K562 (cell line): Measurements from ENCODE around the gene BRPF1. TPM values are rescaled to one million over a fixed set of nuclear protein-coding genes. Genes with fewer than 3 reads are reported as not detected.
A peak's percentile ranks its signal among the peaks of the same experiment; 100 is the strongest.

ENCODE experiments used
- CEBPZ ChIP-seq: fragments of 150-350 bp; IDR thresholded peaks from 2 replicates; pipeline ENCODE4 v1.6.1; 2014; ENCODE audit warnings: low read depth, mild to moderate bottlenecking, low read length, borderline replicate concordance
- CREB1 ChIP-seq, 2 experiments: sonication (generic) in 1 of 2; formaldehyde crosslinking in 1 of 2; IDR thresholded peaks; 2 replicates each; pipeline versions ENCODE4 v1.6.1 to v1.8.0; 2012 to 2022; ENCODE audit warnings: inconsistent platforms in 1 of 2, mild to moderate bottlenecking in 1 of 2, missing genetic modification reagents in 1 of 2, moderate library complexity in 1 of 2
- DLX4 ChIP-seq: fragments of 250-450 bp; sonication (Bioruptor Pico); IDR thresholded peaks from 2 replicates; pipeline ENCODE4 v1.6.1; 2021; ENCODE audit warnings: mild to moderate bottlenecking
- ELF4 ChIP-seq: fragments of 450-650 bp; formaldehyde crosslinking; IDR thresholded peaks from 2 replicates; pipeline ENCODE4 v1.4.0; 2022; ENCODE audit warnings: missing genetic modification characterization
- HMGN3 ChIP-seq: IDR thresholded peaks from 2 replicates; pipeline ENCODE4 v1.6.1; 2011; ENCODE audit warnings: borderline replicate concordance, low read depth, mild to moderate bottlenecking, mixed read lengths, low read length; ENCODE audit not compliant: insufficient read length; ENCODE audit errors: extremely low read depth
- NFIX ChIP-seq: fragments of 250-450 bp; sonication (Bioruptor Pico); IDR thresholded peaks from 2 replicates; pipeline ENCODE4 v1.4.0; 2020; ENCODE audit warnings: low read depth, mild to moderate bottlenecking, moderate library complexity
- PHF21A ChIP-seq: fragments of 450-650 bp; IDR thresholded peaks from 2 replicates; pipeline ENCODE4 v1.6.1; 2017; ENCODE audit warnings: low read depth, borderline replicate concordance
- SRSF1 ChIP-seq: fragments of 200-400 bp; formaldehyde crosslinking; IDR thresholded peaks from 2 replicates; pipeline ENCODE4 v1.6.1; 2017; ENCODE audit warnings: mild to moderate bottlenecking, low read depth, low read length, moderate library complexity
- TEAD4 ChIP-seq, 2 experiments: sonication (generic) in 1 of 2; formaldehyde crosslinking in 1 of 2; IDR thresholded peaks; 2 replicates each; pipeline versions ENCODE4 v1.6.1 to v1.8.0; 2012 to 2022; ENCODE audit warnings: borderline replicate concordance in 1 of 2, inconsistent platforms in 1 of 2, low read length in 1 of 2, mild to moderate bottlenecking in 1 of 2, missing genetic modification reagents in 1 of 2
- ZBTB7A ChIP-seq: IDR thresholded peaks from 2 replicates; pipeline ENCODE4 v1.6.1; 2011; ENCODE audit warnings: low read depth, mild to moderate bottlenecking, low read length, moderate library complexity, borderline replicate concordance; ENCODE audit not compliant: control insufficient read depth
- ZKSCAN3 ChIP-seq: fragments of 250-450 bp; sonication (Bioruptor Pico); IDR thresholded peaks from 2 replicates; pipeline ENCODE4 v1.4.0; 2020
- ZNF124 ChIP-seq: sonication (generic); formaldehyde crosslinking; IDR thresholded peaks from 2 replicates; pipeline ENCODE4 v1.8.1; 2022; ENCODE audit warnings: missing genetic modification reagents
- ZNF263 ChIP-seq: sonication (generic); formaldehyde crosslinking; IDR thresholded peaks from 2 replicates; pipeline ENCODE4 v1.8.0; 2022; ENCODE audit warnings: mild to moderate bottlenecking, missing genetic modification reagents, borderline replicate concordance
- ZNF583 ChIP-seq: fragments of 250-450 bp; sonication (Bioruptor Pico); IDR thresholded peaks from 2 replicates; pipeline ENCODE4 v1.4.0; 2020
- polyA plus RNA-seq, 8 experiments: library from polyadenylated mRNA; depleted of rRNA in 4 of 8; stranded (reverse) in 5 of 8; unstranded in 3 of 8; fragments of >200 nt; fragmentation: Nextera tagmentation in 2 of 8; fragmentation: Illumina TruSeq in 1 of 8; extraction: Ambion mirVana in 2 of 8; extraction: Trizol in 1 of 8; gene quantifications; 2 replicates each; pipeline versions ENCODE4 v1.2.1 to v1.2.3, GENCODE V29; 2011 to 2014; ENCODE audit warnings: inconsistent platforms in 1 of 8, missing spikeins in 1 of 8
- total RNA-seq, 7 experiments: library from RNA; depleted of rRNA in 6 of 7; stranded (reverse); fragments of >200 nt in 6 of 7; fragmentation: Illumina TruSeq in 2 of 7; extraction: Trizol in 2 of 7; gene quantifications; 2 replicates each; pipeline versions ENCODE4 v1.2.1 to v1.2.3, GENCODE V29; 2011 to 2021; ENCODE audit warnings: low replicate concordance in 1 of 7

The BRPF1 gene
- total and polyA plus RNA-seq, 9 of the 15 experiments (the other 6 are each of a cell fraction or from before 2014, with no cell fraction given) = 1.1 to 40.2 (median 23.5) TPM

DNA sequence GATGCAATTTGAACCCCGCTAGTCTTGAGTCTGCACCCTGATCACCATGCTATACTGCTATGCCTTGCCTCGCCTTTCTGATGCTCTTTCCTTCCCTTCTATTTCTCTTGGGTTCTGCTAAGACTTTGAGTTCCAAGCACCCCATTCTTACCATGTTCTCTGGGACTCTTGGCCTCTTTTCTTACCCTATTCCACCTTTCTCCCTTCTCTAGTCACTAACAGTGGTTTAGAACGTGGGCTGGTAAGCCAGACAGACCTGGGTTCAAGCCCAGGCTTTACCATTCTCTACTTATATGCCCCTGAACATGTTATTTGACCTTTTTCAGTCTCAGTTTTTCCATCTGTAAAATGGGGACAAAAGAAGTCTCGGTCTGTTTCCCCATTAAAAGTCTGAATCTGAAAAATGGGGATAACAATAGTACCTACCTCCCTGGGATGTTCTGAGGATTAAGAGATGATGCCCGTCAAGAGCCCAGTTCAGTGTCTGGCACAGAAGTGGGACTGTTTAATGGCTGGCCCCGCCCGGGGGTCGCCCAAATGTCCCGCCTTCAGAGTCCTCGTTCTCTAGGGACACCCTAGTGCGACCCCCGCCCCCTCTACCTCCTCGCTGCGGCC, 60.4 kb downstream of the BRPF1 start (continued):
- TF ChIP-seq CREB1 (IDR thresholded peaks at IDR 0.05) (no peak), CREB1 (CRISPR knock-in tag; IDR thresholded peaks at IDR 0.05) (no peak), TEAD4 (IDR thresholded peaks at IDR 0.05; ENCODE audit: low read length) (peak; percentile 25; the same call in 1 of the 2 replicates), TEAD4 (CRISPR knock-in tag; IDR thresholded peaks at IDR 0.05; ENCODE audit: borderline replicate concordance) (no peak), ZNF124 (CRISPR knock-in tag) (no peak), NFIX (CRISPR knock-in tag) (no peak), ZNF263 (CRISPR knock-in tag) (no peak), PHF21A (no peak), ZKSCAN3 (CRISPR knock-in tag) (no peak), ZNF583 (no peak), SRSF1 (no peak), ELF4 (CRISPR knock-in tag) (0 out of 2 replicates have a peak, but pooled peaks have one; percentile 12), DLX4 (CRISPR knock-in tag) (no peak), HMGN3 (no peak), ZBTB7A (no peak), CEBPZ (no peak)
- TF ChIP-seq, all 486 proteins: peak for 67
